HCT116 (cell line): ENCODE data around the gene C2orf72. TPM values are rescaled to one million over a fixed set of nuclear protein-coding genes. Genes with fewer than 3 reads are reported as not detected.

Source experiments
- ATAC-seq: fragments of 200-7000 bp; cut with Tn5 transposase; 2 replicates; pipeline ENCODE4 v1.9.1; 2020; ENCODE audit warnings: mild to moderate bottlenecking, moderate library complexity
- BruUV-seq: library from RNA; stranded (reverse); fragments of 400-500 nt; replicated peaks from 2 replicates; lab custom pipeline; 2021; lab: Mats Ljungman, UMichigan
- CTCF ChIA-PET: fragments of 300-600 bp; sonication (Branson Sonifier 250); formaldehyde crosslinking; loops from one replicate; lab custom pipeline; 2021; ENCODE audit warnings: antibody characterized with exemption; lab: Charles Lee
- POLR2A ChIA-PET: fragments of 300-600, 350-600 bp; sonication (Branson Sonifier 250); formaldehyde crosslinking; loops from one replicate; lab custom pipeline; 2021; ENCODE audit warnings: antibody characterized with exemption; lab: Charles Lee
- RAD21 ChIA-PET, 2 experiments: fragments of 300-600 bp; sonication (Branson Sonifier 250); formaldehyde crosslinking; loops; one replicate each; lab custom pipeline; 2023; ENCODE audit warnings: low total read pairs in 2 of 2; ENCODE audit not compliant: uncharacterized antibody in 2 of 2, unreplicated experiment in 2 of 2, low non-redundant PET in 1 of 2; lab: Charles Lee
- DNase-seq: peaks from one replicate; pipeline ENCODE4 v3.0.0-alpha.2; 2010; ENCODE audit warnings: low read depth, low spot score
- H2AFZ ChIP-seq: fragments of 200-600 bp; shearing (Covaris generic), sonication (generic); 2 replicates; pipeline ENCODE4 v1.6.1; 2017; ENCODE audit warnings: low read depth, mixed run types, mixed read lengths, antibody characterized with exemption, low read length; ENCODE audit not compliant: poor library complexity, severe bottlenecking
- H3K27ac ChIP-seq: 2 replicates; pipeline ENCODE4 v1.5.1; 2012; ENCODE audit warnings: low read depth, low read length
- H3K27me3 ChIP-seq: fragments of 200-600 bp; sonication (generic); 2 replicates; pipeline ENCODE4 v1.6.1; 2016; ENCODE audit warnings: mixed run types, low read length, mixed read lengths; ENCODE audit not compliant: insufficient read depth
- H3K36me3 ChIP-seq, 2 experiments: fragments of 200-500 bp in 1 of 2; fragments of 200-600 bp in 1 of 2; sonication (Bioruptor generic) in 1 of 2; sonication (generic) in 1 of 2; 2 replicates each; pipeline versions ENCODE4 v1.5.1 to v1.6.1; 2014 to 2016; ENCODE audit warnings: low read length in 2 of 2, inconsistent platforms in 1 of 2, mixed read lengths in 1 of 2, mixed run types in 1 of 2; ENCODE audit not compliant: insufficient read depth in 2 of 2, control insufficient read depth in 1 of 2
- H3K4me1 ChIP-seq, 2 experiments: fragments of 200-600 bp in 1 of 2; sonication (generic) in 1 of 2; 2 replicates each; pipeline versions ENCODE4 v1.5.1 to v1.6.1; 2012 to 2017; ENCODE audit warnings: low read length in 2 of 2, inconsistent platforms in 1 of 2, mild to moderate bottlenecking in 1 of 2, mixed read lengths in 1 of 2, mixed run types in 1 of 2, moderate library complexity in 1 of 2; ENCODE audit not compliant: insufficient read depth in 2 of 2, control insufficient read depth in 1 of 2
- H3K4me2 ChIP-seq: fragments of 200-600 bp; sonication (generic); 2 replicates; pipeline ENCODE4 v1.6.1; 2017; ENCODE audit warnings: mixed run types, low read length, mixed read lengths
- H3K4me3 ChIP-seq, 2 experiments: fragments of 200-600 bp in 1 of 2; sonication (generic) in 1 of 2; replicated peaks in 1 of 2; 2 replicates each; pipeline ENCODE4 v1.5.1; 2011 to 2016; ENCODE audit warnings: low read length in 2 of 2, control low read depth in 1 of 2, low read depth in 1 of 2, mild to moderate bottlenecking in 1 of 2, mixed read lengths in 1 of 2, mixed run types in 1 of 2
- H3K79me2 ChIP-seq: fragments of 200-600 bp; sonication (generic); 2 replicates; pipeline ENCODE4 v1.6.1; 2017; ENCODE audit warnings: mild to moderate bottlenecking, mixed run types, low read length, moderate library complexity, mixed read lengths; ENCODE audit not compliant: insufficient read depth
- H3K9ac ChIP-seq: fragments of 200-600 bp; sonication (generic); 2 replicates; pipeline ENCODE4 v1.6.1; 2016; ENCODE audit warnings: low read length, mixed read lengths
- H3K9me2 ChIP-seq: fragments of 200-600 bp; sonication (generic), shearing (Covaris generic); 2 replicates; pipeline ENCODE4 v1.6.1; 2017; ENCODE audit warnings: mixed run types, mild to moderate bottlenecking, moderate library complexity; ENCODE audit not compliant: insufficient read depth
- H3K9me3 ChIP-seq, 2 experiments: fragments of 200-500 bp in 1 of 2; fragments of 200-600 bp in 1 of 2; sonication (Bioruptor generic) in 1 of 2; sonication (generic) in 1 of 2; 2 replicates each; pipeline ENCODE4 v1.6.1; 2014 to 2017; ENCODE audit warnings: low read length in 2 of 2, mixed read lengths in 2 of 2, inconsistent platforms in 1 of 2, low read depth in 1 of 2, mild to moderate bottlenecking in 1 of 2, mixed run types in 1 of 2, moderate library complexity in 1 of 2; ENCODE audit not compliant: control insufficient read depth in 1 of 2, insufficient read depth in 1 of 2
- H4K20me1 ChIP-seq: fragments of 200-600 bp; sonication (generic), shearing (Covaris generic); 2 replicates; pipeline ENCODE4 v1.6.1; 2017; ENCODE audit warnings: mixed run types, mild to moderate bottlenecking, moderate library complexity; ENCODE audit not compliant: insufficient read depth
- CBX3 ChIP-seq: IDR thresholded peaks from 2 replicates; pipeline ENCODE4 v1.6.1; 2012; ENCODE audit warnings: low read depth
- EGR1 ChIP-seq: IDR thresholded peaks from 2 replicates; pipeline ENCODE4 v1.6.1; 2012; ENCODE audit warnings: low read depth
- EZH2 ChIP-seq: fragments of 200-600 bp; sonication (generic); IDR thresholded peaks from 2 replicates; pipeline ENCODE4 v1.6.1; 2017; ENCODE audit warnings: antibody characterized with exemption, mixed run types
- FOSL1 ChIP-seq: IDR thresholded peaks from 2 replicates; pipeline ENCODE4 v1.6.1; 2012; ENCODE audit warnings: low read depth
- JUND ChIP-seq: IDR thresholded peaks from 2 replicates; pipeline ENCODE4 v1.6.1; 2012
- POLR2A ChIP-seq: IDR thresholded peaks from 2 replicates; pipeline ENCODE4 v1.7.0; 2011; ENCODE audit warnings: borderline replicate concordance; ENCODE audit not compliant: insufficient read depth, insufficient read length; ENCODE audit errors: extremely low read depth
- POLR2AphosphoS5 ChIP-seq: IDR thresholded peaks from 2 replicates; pipeline ENCODE4 v1.6.1; 2011; ENCODE audit warnings: mild to moderate bottlenecking, low read depth, low read length, moderate library complexity
- SIN3A ChIP-seq: IDR thresholded peaks from 2 replicates; pipeline ENCODE4 v1.6.1; 2012; ENCODE audit warnings: low read depth
- SRF ChIP-seq: IDR thresholded peaks from 2 replicates; pipeline ENCODE4 v1.6.1; 2012; ENCODE audit warnings: low read depth
- YY1 ChIP-seq: IDR thresholded peaks from 2 replicates; pipeline ENCODE4 v1.6.1; 2011; ENCODE audit warnings: low read length, low read depth, moderate library complexity, mild to moderate bottlenecking; ENCODE audit not compliant: insufficient replicate concordance; ENCODE audit errors: extremely low read depth
- intact Hi-C: fragments of 100-400 bp; cut with micrococcal nuclease; formaldehyde crosslinking; loops from 2 replicates; pipeline ENCODE4 v1.10.0; 2022
- total RNA-seq: library from RNA; stranded (reverse); gene quantifications from one replicate; pipeline ENCODE4 v1.2.1, GENCODE V29; 2021; ENCODE audit not compliant: unreplicated experiment
- TF ChIP-seq, protein P1 (sequence below): IDR thresholded peaks from 2 replicates; pipeline ENCODE4 v1.6.1; 2012; ENCODE audit warnings: low read depth

Gene C2orf72
- total RNA-seq, 1 experiment from 2014 or later, result 3.7 TPM

DNA sequence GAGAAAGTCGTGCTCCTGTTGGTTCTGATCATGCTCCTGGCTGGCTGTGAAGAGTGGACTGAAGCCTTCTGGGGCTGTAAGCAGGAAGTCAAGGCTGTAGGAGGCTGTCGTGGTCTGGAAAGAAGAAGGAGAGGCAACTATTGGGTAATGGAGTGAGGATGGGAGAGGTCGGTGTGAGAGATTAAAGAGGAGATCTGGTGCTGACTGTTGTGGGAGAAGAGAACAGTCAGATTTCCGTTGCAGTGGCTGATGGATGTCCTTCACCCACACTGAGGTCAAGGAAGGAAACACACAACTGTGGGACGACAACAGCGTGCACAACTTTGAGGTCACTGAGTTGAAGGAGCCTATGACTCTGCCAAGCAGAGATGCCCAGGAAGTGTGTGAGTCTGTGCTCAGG lies 16.5 kb downstream of the C2orf72 start:
- POLR2A ChIA-PET, result no interaction called here
- H2AFZ ChIP-seq, result no peak overlapping the region
- CTCF ChIA-PET, result interaction anchor here (1.6 kb wide), 1 partner anchor 10 kb away, joined by 10 read pairs; no protein-coding TSS in a partner anchor
- no peak for ATAC-seq
- no peaks in the 10 kb centered on the region for H3K36me3 ChIP-seq
- no peak overlapping the region for H3K9ac ChIP-seq
- H3K27ac ChIP-seq, result no peak overlapping the region
- no peaks in the 10 kb centered on the region for H3K9me2 ChIP-seq
- H3K27me3 ChIP-seq, result no peaks in the 10 kb centered on the region
- H3K79me2 ChIP-seq, result peaks cover 22% of the 10 kb centered on the region
- no peak for DNase-seq
- TF ChIP-seq JUND, result no peak
- no peak for TF ChIP-seq SIN3A
- TF ChIP-seq FOSL1, result no peak
- no peak for TF ChIP-seq EZH2
- TF ChIP-seq POLR2A, result no peak
- TF ChIP-seq EGR1, result no peak
- TF ChIP-seq CBX3, result no peak
- no peak for TF ChIP-seq POLR2AphosphoS5
- TF ChIP-seq SRF, result no peak
- TF ChIP-seq, protein P1, sequence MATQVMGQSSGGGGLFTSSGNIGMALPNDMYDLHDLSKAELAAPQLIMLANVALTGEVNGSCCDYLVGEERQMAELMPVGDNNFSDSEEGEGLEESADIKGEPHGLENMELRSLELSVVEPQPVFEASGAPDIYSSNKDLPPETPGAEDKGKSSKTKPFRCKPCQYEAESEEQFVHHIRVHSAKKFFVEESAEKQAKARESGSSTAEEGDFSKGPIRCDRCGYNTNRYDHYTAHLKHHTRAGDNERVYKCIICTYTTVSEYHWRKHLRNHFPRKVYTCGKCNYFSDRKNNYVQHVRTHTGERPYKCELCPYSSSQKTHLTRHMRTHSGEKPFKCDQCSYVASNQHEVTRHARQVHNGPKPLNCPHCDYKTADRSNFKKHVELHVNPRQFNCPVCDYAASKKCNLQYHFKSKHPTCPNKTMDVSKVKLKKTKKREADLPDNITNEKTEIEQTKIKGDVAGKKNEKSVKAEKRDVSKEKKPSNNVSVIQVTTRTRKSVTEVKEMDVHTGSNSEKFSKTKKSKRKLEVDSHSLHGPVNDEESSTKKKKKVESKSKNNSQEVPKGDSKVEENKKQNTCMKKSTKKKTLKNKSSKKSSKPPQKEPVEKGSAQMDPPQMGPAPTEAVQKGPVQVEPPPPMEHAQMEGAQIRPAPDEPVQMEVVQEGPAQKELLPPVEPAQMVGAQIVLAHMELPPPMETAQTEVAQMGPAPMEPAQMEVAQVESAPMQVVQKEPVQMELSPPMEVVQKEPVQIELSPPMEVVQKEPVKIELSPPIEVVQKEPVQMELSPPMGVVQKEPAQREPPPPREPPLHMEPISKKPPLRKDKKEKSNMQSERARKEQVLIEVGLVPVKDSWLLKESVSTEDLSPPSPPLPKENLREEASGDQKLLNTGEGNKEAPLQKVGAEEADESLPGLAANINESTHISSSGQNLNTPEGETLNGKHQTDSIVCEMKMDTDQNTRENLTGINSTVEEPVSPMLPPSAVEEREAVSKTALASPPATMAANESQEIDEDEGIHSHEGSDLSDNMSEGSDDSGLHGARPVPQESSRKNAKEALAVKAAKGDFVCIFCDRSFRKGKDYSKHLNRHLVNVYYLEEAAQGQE, result no peak
- no peak for TF ChIP-seq YY1
- BruUV-seq, result no TSS peak
- H3K4me1 ChIP-seq, result peaks cover 14 to 34% of the 10 kb centered on the region in 2 experiments
- intact Hi-C loops, result loop anchor here (1.0 kb wide), 2 partner anchors 152 to 230 kb away; no protein-coding TSS in a partner anchor
- no peaks in the 10 kb centered on the region for H4K20me1 ChIP-seq
- RAD21 ChIA-PET, result no interaction called here
- H3K4me2 ChIP-seq, result no peak overlapping the region
- no peaks in the 10 kb centered on the region for H3K9me3 ChIP-seq
- no peak overlapping the region for H3K4me3 ChIP-seq
